ENCODE data around the gene NAGPA. TPM values are rescaled to one million over a fixed set of nuclear protein-coding genes. Genes with fewer than 3 reads are reported as not detected.

Gene NAGPA
- total RNA-seq, 1 donor from 2014 or later: 11.4 TPM

- H3K4me3 Mint-ChIP-seq: no peak overlapping the region
- DNase-seq: no peak
- H3K9me3 Mint-ChIP-seq: no peaks in the 10 kb centered on the region
- no peaks in the 10 kb centered on the region for H3K27me3 Mint-ChIP-seq
- intact Hi-C loops (cut with micrococcal nuclease): no loop called here
- H3K4me1 Mint-ChIP-seq: peaks cover 6% of the 10 kb centered on the region
- H3K27ac Mint-ChIP-seq: no peak overlapping the region
- no peaks in the 10 kb centered on the region for H3K36me3 Mint-ChIP-seq (ENCODE audit: low read depth)
Observed at GRCh38 chr16:5028950-5029475, 4.7 kb downstream of the NAGPA start.

GRCh38 chr16:5027575-5028235 is 6.0 kb downstream of the NAGPA start:
- Mint-ChIP-seq H3K9me3 (no peaks in the 10 kb centered on the region), H3K4me1 (peaks cover 1% of the 10 kb centered on the region), H3K4me3 (no peak overlapping the region), H3K27ac (no peak overlapping the region), H3K36me3 (ENCODE audit: low read depth) (no peaks in the 10 kb centered on the region), H3K27me3 (no peaks in the 10 kb centered on the region)
- no peak for DNase-seq
- intact Hi-C loops (cut with micrococcal nuclease): no loop called here

GRCh38 chr16:5027086-5027485 is 6.6 kb downstream of the NAGPA start:
- Mint-ChIP-seq H3K27me3 (no peaks in the 10 kb centered on the region), H3K4me3 (no peak overlapping the region), H3K9me3 (no peaks in the 10 kb centered on the region), H3K36me3 (ENCODE audit: low read depth) (no peaks in the 10 kb centered on the region), H3K4me1 (no peaks in the 10 kb centered on the region), H3K27ac (no peak overlapping the region)
- intact Hi-C loops (cut with micrococcal nuclease): no loop called here
- DNase-seq: no peak

GRCh38 chr16:5026664-5027063 is 7.1 kb downstream of the NAGPA start:
- Mint-ChIP-seq H3K27me3 (no peaks in the 10 kb centered on the region), H3K4me3 (no peak overlapping the region), H3K27ac (no peak overlapping the region), H3K36me3 (ENCODE audit: low read depth) (no peaks in the 10 kb centered on the region), H3K9me3 (no peaks in the 10 kb centered on the region), H3K4me1 (no peaks in the 10 kb centered on the region)
- intact Hi-C loops (cut with micrococcal nuclease): no loop called here
- DNase-seq: no peak

GRCh38 chr16:5025171-5025632 is 8.5 kb downstream of the NAGPA start:
- H3K4me1 Mint-ChIP-seq: no peaks in the 10 kb centered on the region

GRCh38 chr16:5024632-5025031 is 9.1 kb downstream of the NAGPA start:
- Mint-ChIP-seq H3K36me3 (ENCODE audit: low read depth) (no peaks in the 10 kb centered on the region), H3K9me3 (no peaks in the 10 kb centered on the region), H3K4me1 (no peaks in the 10 kb centered on the region), H3K27me3 (no peaks in the 10 kb centered on the region), H3K27ac (no peak overlapping the region), H3K4me3 (no peak overlapping the region)
- intact Hi-C loops (cut with micrococcal nuclease): no loop called here
- DNase-seq: no peak

More at GRCh38 chr16:5025171-5025632, 8.5 kb downstream of the NAGPA start:
- Mint-ChIP-seq H3K4me3 (no peak overlapping the region), H3K9me3 (no peaks in the 10 kb centered on the region), H3K36me3 (ENCODE audit: low read depth) (no peaks in the 10 kb centered on the region), H3K27ac (no peak overlapping the region), H3K27me3 (no peaks in the 10 kb centered on the region)
- DNase-seq: no peak
- intact Hi-C loops (cut with micrococcal nuclease): no loop called here

GRCh38 chr16:5022521-5022920 is 11.2 kb downstream of the NAGPA start:
- DNase-seq: no peak
- Mint-ChIP-seq H3K9me3 (no peaks in the 10 kb centered on the region), H3K27ac (no peak overlapping the region), H3K36me3 (ENCODE audit: low read depth) (no peaks in the 10 kb centered on the region), H3K4me3 (no peak overlapping the region), H3K27me3 (no peaks in the 10 kb centered on the region), H3K4me1 (no peaks in the 10 kb centered on the region)
- intact Hi-C loops (cut with micrococcal nuclease): no loop called here

- intact Hi-C loops (cut with micrococcal nuclease): no loop called here
- Mint-ChIP-seq H3K9me3 (no peaks in the 10 kb centered on the region), H3K4me1 (no peaks in the 10 kb centered on the region), H3K4me3 (no peak overlapping the region), H3K27ac (no peak overlapping the region), H3K36me3 (ENCODE audit: low read depth) (no peaks in the 10 kb centered on the region), H3K27me3 (no peaks in the 10 kb centered on the region)
- DNase-seq: no peak
Observed at GRCh38 chr16:5020551-5020950, 13.2 kb downstream of the NAGPA start.

GRCh38 chr16:5019775-5020174 is 14.0 kb downstream of the NAGPA start:
- DNase-seq: no peak
- Mint-ChIP-seq H3K9me3 (no peaks in the 10 kb centered on the region), H3K27ac (no peak overlapping the region), H3K27me3 (no peaks in the 10 kb centered on the region), H3K36me3 (ENCODE audit: low read depth) (no peaks in the 10 kb centered on the region), H3K4me1 (no peaks in the 10 kb centered on the region), H3K4me3 (no peak overlapping the region)
- intact Hi-C loops (cut with micrococcal nuclease): no loop called here

- no peaks in the 10 kb centered on the region for H3K27me3 Mint-ChIP-seq
- DNase-seq: no peak
- no peaks in the 10 kb centered on the region for H3K9me3 Mint-ChIP-seq
- no peak overlapping the region for H3K27ac Mint-ChIP-seq
- H3K4me3 Mint-ChIP-seq: no peak overlapping the region
- H3K36me3 Mint-ChIP-seq (ENCODE audit: low read depth): no peaks in the 10 kb centered on the region
- no peaks in the 10 kb centered on the region for H3K4me1 Mint-ChIP-seq
- intact Hi-C loops (cut with micrococcal nuclease): no loop called here
Observed at GRCh38 chr16:5018793-5019192, 14.9 kb downstream of the NAGPA start.

GRCh38 chr16:5017678-5017969 is 16.1 kb downstream of the NAGPA start:
- no peaks in the 10 kb centered on the region for H3K9me3 Mint-ChIP-seq
- intact Hi-C loops (cut with micrococcal nuclease): no loop called here
- H3K4me3 Mint-ChIP-seq: no peak overlapping the region
- no peak for DNase-seq
- no peaks in the 10 kb centered on the region for H3K27me3 Mint-ChIP-seq
- H3K27ac Mint-ChIP-seq: no peak overlapping the region
- H3K36me3 Mint-ChIP-seq (ENCODE audit: low read depth): no peaks in the 10 kb centered on the region
- H3K4me1 Mint-ChIP-seq: no peaks in the 10 kb centered on the region

GRCh38 chr16:5016967-5017677 is 16.6 kb downstream of the NAGPA start:
- no peaks in the 10 kb centered on the region for H3K36me3 Mint-ChIP-seq (ENCODE audit: low read depth)
- no peaks in the 10 kb centered on the region for H3K9me3 Mint-ChIP-seq
- H3K27ac Mint-ChIP-seq: no peak overlapping the region
- no peaks in the 10 kb centered on the region for H3K27me3 Mint-ChIP-seq
- intact Hi-C loops (cut with micrococcal nuclease): no loop called here
- DNase-seq: no peak
- H3K4me3 Mint-ChIP-seq: no peak overlapping the region
- no peaks in the 10 kb centered on the region for H3K4me1 Mint-ChIP-seq

- no peaks in the 10 kb centered on the region for H3K36me3 Mint-ChIP-seq (ENCODE audit: low read depth)
- no peak overlapping the region for H3K4me3 Mint-ChIP-seq
- no peaks in the 10 kb centered on the region for H3K27me3 Mint-ChIP-seq
- DNase-seq: no peak
- intact Hi-C loops (cut with micrococcal nuclease): no loop called here
- no peaks in the 10 kb centered on the region for H3K9me3 Mint-ChIP-seq
- no peaks in the 10 kb centered on the region for H3K4me1 Mint-ChIP-seq
- H3K27ac Mint-ChIP-seq: no peak overlapping the region
Observed at GRCh38 chr16:5015887-5016286, 17.8 kb downstream of the NAGPA start.

GRCh38 chr16:5015351-5015750 is 18.4 kb downstream of the NAGPA start:
- no peaks in the 10 kb centered on the region for H3K9me3 Mint-ChIP-seq
- no peaks in the 10 kb centered on the region for H3K4me1 Mint-ChIP-seq
- no peak overlapping the region for H3K27ac Mint-ChIP-seq
- intact Hi-C loops (cut with micrococcal nuclease): no loop called here
- no peaks in the 10 kb centered on the region for H3K27me3 Mint-ChIP-seq
- H3K4me3 Mint-ChIP-seq: no peak overlapping the region
- DNase-seq: no peak
- no peaks in the 10 kb centered on the region for H3K36me3 Mint-ChIP-seq (ENCODE audit: low read depth)

GRCh38 chr16:5012887-5013286 is 20.8 kb downstream of the NAGPA start:
- no peaks in the 10 kb centered on the region for H3K27me3 Mint-ChIP-seq
- H3K4me3 Mint-ChIP-seq: no peak overlapping the region
- no peak overlapping the region for H3K27ac Mint-ChIP-seq
- no peaks in the 10 kb centered on the region for H3K4me1 Mint-ChIP-seq
- no peak for DNase-seq
- no peaks in the 10 kb centered on the region for H3K36me3 Mint-ChIP-seq (ENCODE audit: low read depth)
- H3K9me3 Mint-ChIP-seq: no peaks in the 10 kb centered on the region
- intact Hi-C loops (cut with micrococcal nuclease): no loop called here
